GM12878 (cell line): ENCODE measurements around the gene TBCK. TPM values are rescaled to one million over a fixed set of nuclear protein-coding genes. Genes with fewer than 3 reads are reported as not detected.

Experiments
- ATAC-seq: fragments of 200-7000 bp; cut with Tn5 transposase; 3 replicates; pipeline ENCODE4 v1.9.1; 2020; ENCODE audit warnings: mild to moderate bottlenecking, moderate library complexity
- BruUV-seq: library from RNA; stranded (reverse); fragments of 400-500 nt; replicated peaks from 2 replicates; lab custom pipeline; 2021; lab: Mats Ljungman, UMichigan
- CTCF ChIA-PET: fragments of 300-600 bp; sonication (Branson Sonifier 250); formaldehyde crosslinking; extraction: SDS; loops from one replicate; lab custom pipeline; 2021; ENCODE audit warnings: inconsistent platforms; lab: Yijun Ruan, JAX
- POLR2A ChIA-PET: fragments of 350-600 bp; formaldehyde crosslinking; extraction: SDS; loops from one replicate; lab custom pipeline; 2021; ENCODE audit warnings: inconsistent platforms; lab: Charles Lee
- RAD21 ChIA-PET: fragments of 300-600 bp; sonication (Branson Sonifier 250); formaldehyde crosslinking; loops from one replicate; lab custom pipeline; 2023; ENCODE audit warnings: antibody characterized with exemption; ENCODE audit not compliant: unreplicated experiment; lab: Charles Lee
- SMC1A ChIA-PET: fragments of 300-600 bp; sonication (Branson Sonifier 250); formaldehyde crosslinking; loops from one replicate; lab custom pipeline; 2023; ENCODE audit not compliant: unreplicated experiment, uncharacterized antibody; lab: Charles Lee
- DNase-seq: peaks from one replicate; pipeline ENCODE4 v3.0.0-alpha.2; 2011; ENCODE audit warnings: low read depth, low spot score
- FAIRE-seq: peaks from 3 replicates; lab custom pipeline; 2011; peaks lifted over from hg19 to GRCh38; lab: Jason Lieb, UNC
- H2AFZ ChIP-seq: 2 replicates; pipeline ENCODE4 v1.6.0; 2011; ENCODE audit warnings: low read depth, low read length, control low read depth; ENCODE audit not compliant: control insufficient read depth
- H3K27ac ChIP-seq: 2 replicates; pipeline ENCODE4 v1.5.1; 2011; ENCODE audit warnings: control low read depth; ENCODE audit not compliant: control insufficient read depth, insufficient read depth
- H3K27me3 ChIP-seq, 2 experiments: replicated peaks in 1 of 2; 2 replicates each; pipeline versions ENCODE4 v1.6.0 to v1.6.1; 2011; ENCODE audit warnings: low read length in 1 of 2; ENCODE audit not compliant: control insufficient read depth in 2 of 2, insufficient read depth in 2 of 2
- H3K36me3 ChIP-seq, 2 experiments: 2 replicates each; pipeline ENCODE4 v1.5.1; 2011; ENCODE audit warnings: low read length in 1 of 2; ENCODE audit not compliant: control insufficient read depth in 2 of 2, insufficient read depth in 2 of 2
- H3K4me1 ChIP-seq: 2 replicates; pipeline ENCODE4 v1.6.1; 2011; ENCODE audit warnings: mild to moderate bottlenecking, low read length, moderate library complexity, mixed read lengths; ENCODE audit not compliant: control insufficient read depth, insufficient read depth
- H3K4me2 ChIP-seq: 2 replicates; pipeline ENCODE4 v1.6.0; 2011; ENCODE audit warnings: control low read depth; ENCODE audit not compliant: control insufficient read depth, insufficient read depth
- H3K4me3 ChIP-seq: fragments of 200-600 bp; sonication (generic); 2 replicates; pipeline ENCODE4 v1.5.1; 2016
- H3K79me2 ChIP-seq: 2 replicates; pipeline ENCODE4 v1.6.0; 2011; ENCODE audit warnings: low read length; ENCODE audit not compliant: control insufficient read depth, insufficient read depth
- H3K9ac ChIP-seq: 2 replicates; pipeline ENCODE4 v1.8.0; 2011; ENCODE audit warnings: low read length, control low read depth, mixed read lengths; ENCODE audit not compliant: control insufficient read depth, insufficient read depth
- H3K9me3 ChIP-seq: replicated peaks from 3 replicates; pipeline ENCODE4 v1.5.1; 2011; ENCODE audit warnings: mild to moderate bottlenecking, low read length; ENCODE audit not compliant: control insufficient read depth, insufficient read depth
- H4K20me1 ChIP-seq: 2 replicates; pipeline ENCODE4 v1.6.0; 2011; ENCODE audit not compliant: control insufficient read depth, insufficient read depth
- BHLHE40 ChIP-seq, 2 experiments: fragments of 450-650 bp in 1 of 2; IDR thresholded peaks; 2 replicates each; pipeline ENCODE4 v1.6.1; 2011 to 2017; ENCODE audit warnings: low read depth in 2 of 2, borderline replicate concordance in 1 of 2, improper control_type of control experiment in 1 of 2, low read length in 1 of 2, mild to moderate bottlenecking in 1 of 2
- BRCA1 ChIP-seq: IDR thresholded peaks from 2 replicates; pipeline ENCODE4 v1.6.1; 2011; ENCODE audit warnings: low read depth, low read length, improper control_type of control experiment
- CREM ChIP-seq: IDR thresholded peaks from 2 replicates; pipeline ENCODE4 v1.6.1; 2014; ENCODE audit warnings: antibody characterized with exemption, low read depth
- MEF2A ChIP-seq: IDR thresholded peaks from 2 replicates; pipeline ENCODE4 v1.6.1; 2011; ENCODE audit warnings: low read depth, mild to moderate bottlenecking, low read length, moderate library complexity; ENCODE audit not compliant: insufficient read depth
- POLR2A ChIP-seq: IDR thresholded peaks from 2 replicates; pipeline ENCODE4 v1.6.1; 2011; ENCODE audit warnings: low read depth, mild to moderate bottlenecking, low read length
- POLR2AphosphoS5 ChIP-seq: IDR thresholded peaks from 2 replicates; pipeline ENCODE4 v1.6.1; 2011; ENCODE audit warnings: mild to moderate bottlenecking, low read length, inconsistent platforms
- RELA ChIP-seq: fragments of 450-650 bp; IDR thresholded peaks from 2 replicates; pipeline ENCODE4 v1.8.0; 2014; ENCODE audit warnings: borderline replicate concordance; ENCODE audit not compliant: partially characterized antibody
- RFX5 ChIP-seq: IDR thresholded peaks from 2 replicates; pipeline ENCODE4 v1.6.1; 2011; ENCODE audit warnings: low read depth, low read length, improper control_type of control experiment
- SKIL ChIP-seq: fragments of 450-650 bp; IDR thresholded peaks from 2 replicates; pipeline ENCODE4 v1.6.1; 2017; ENCODE audit warnings: mild to moderate bottlenecking, low read depth, inconsistent platforms; ENCODE audit not compliant: poor library complexity, severe bottlenecking
- SREBF1 ChIP-seq: IDR thresholded peaks from 2 replicates; pipeline ENCODE4 v1.6.1; 2012; ENCODE audit warnings: mild to moderate bottlenecking, low read length
- TBL1XR1 ChIP-seq: IDR thresholded peaks from 2 replicates; pipeline ENCODE4 v1.6.1; 2012; ENCODE audit warnings: low read depth, low read length, improper control_type of control experiment
- TCF3 ChIP-seq: IDR thresholded peaks from 2 replicates; pipeline ENCODE4 v1.6.1; 2012; ENCODE audit warnings: low read depth, mild to moderate bottlenecking, low read length, borderline replicate concordance; ENCODE audit not compliant: insufficient read depth
- USF1 ChIP-seq: IDR thresholded peaks from 2 replicates; pipeline ENCODE4 v1.6.1; 2011; ENCODE audit warnings: borderline replicate concordance, low read depth, mild to moderate bottlenecking, moderate library complexity, mixed read lengths, low read length; ENCODE audit not compliant: insufficient read depth; ENCODE audit errors: extremely low read length
- WGBS: methylation state at CpG from one replicate; pipeline ENCODE4 v1.1.6; 2016; ENCODE audit warnings: low lambda C conversion rate; ENCODE audit not compliant: insufficient replicate concordance, insufficient coverage; ENCODE audit errors: missing lambda C conversion rate; 5-methylcytosine and 5-hydroxymethylcytosine counted together
- in situ Hi-C: fragments of 300-500 bp; cut with MboI; formaldehyde crosslinking; loops from 9 replicates; pipeline ENCODE4 v1.14.3; 2018; ENCODE audit warnings: mixed read lengths
- intact Hi-C: fragments of 100-400 bp; cut with micrococcal nuclease; formaldehyde crosslinking; loops from one replicate; pipeline ENCODE4 v1.14.2; 2022; ENCODE audit not compliant: unreplicated experiment
- polyA plus RNA-seq, 11 experiments: library from polyadenylated mRNA; depleted of rRNA in 4 of 11; unstranded in 6 of 11; stranded (reverse) in 5 of 11; fragments of >200 nt; fragmentation: Nextera tagmentation in 4 of 11; fragmentation: Illumina TruSeq in 1 of 11; extraction: Ambion mirVana in 4 of 11; extraction: Trizol in 1 of 11; gene quantifications; 1 replicate in 1 of 11; 2 replicates in 10 of 11; pipeline versions ENCODE4 v1.2.1 to v1.2.3, GENCODE V29; 2011 to 2016; ENCODE audit warnings: inconsistent platforms in 2 of 11, missing spikeins in 2 of 11, low read depth in 1 of 11
- total RNA-seq, 4 experiments: library from RNA; depleted of rRNA in 3 of 4; stranded (reverse); fragments of >200 nt in 3 of 4; fragmentation: Illumina TruSeq in 1 of 4; extraction: Trizol in 1 of 4; gene quantifications; 2 replicates each; pipeline versions ENCODE4 v1.2.1 to v1.2.3, GENCODE V29; 2013 to 2021
- TF ChIP-seq, protein P1 (sequence below): fragments of 450-650 bp; IDR thresholded peaks from 2 replicates; pipeline ENCODE4 v1.6.1; 2017; ENCODE audit warnings: low read depth, mild to moderate bottlenecking, moderate library complexity

The TBCK gene
- total and polyA plus RNA-seq, 10 of the 15 experiments (the other 5 are each of a cell fraction or from before 2014, with no cell fraction given): 4.1 to 30.3 (median 20.2) TPM

- 98% methylated on average over 10 of the region's 10 CpGs for WGBS
- no peaks in the 10 kb centered on the region for H4K20me1 ChIP-seq
- H3K9ac ChIP-seq: no peak overlapping the region
- intact Hi-C loops: no loop called here
- no peaks in the 10 kb centered on the region for H3K27me3 ChIP-seq
- FAIRE-seq (no peak), DNase-seq (no peak)
- BruUV-seq: no TSS peak
- no peaks in the 10 kb centered on the region; the same call in 2 of the 3 replicates for H3K9me3 ChIP-seq
- TF ChIP-seq TCF3 (no peak), POLR2A (no peak), POLR2AphosphoS5 (no peak), BHLHE40 (IDR thresholded peaks at IDR 0.05; ENCODE audit: borderline replicate concordance in 1 of 2, low read depth in 2 of 2, low read length in 1 of 2) (no peak), SKIL (no peak), BRCA1 (no peak), SREBF1 (no peak), TBL1XR1 (no peak), USF1 (no peak), MEF2A (no peak), RFX5 (no peak), CREM (no peak), RELA (no peak)
- TF ChIP-seq, protein P1, sequence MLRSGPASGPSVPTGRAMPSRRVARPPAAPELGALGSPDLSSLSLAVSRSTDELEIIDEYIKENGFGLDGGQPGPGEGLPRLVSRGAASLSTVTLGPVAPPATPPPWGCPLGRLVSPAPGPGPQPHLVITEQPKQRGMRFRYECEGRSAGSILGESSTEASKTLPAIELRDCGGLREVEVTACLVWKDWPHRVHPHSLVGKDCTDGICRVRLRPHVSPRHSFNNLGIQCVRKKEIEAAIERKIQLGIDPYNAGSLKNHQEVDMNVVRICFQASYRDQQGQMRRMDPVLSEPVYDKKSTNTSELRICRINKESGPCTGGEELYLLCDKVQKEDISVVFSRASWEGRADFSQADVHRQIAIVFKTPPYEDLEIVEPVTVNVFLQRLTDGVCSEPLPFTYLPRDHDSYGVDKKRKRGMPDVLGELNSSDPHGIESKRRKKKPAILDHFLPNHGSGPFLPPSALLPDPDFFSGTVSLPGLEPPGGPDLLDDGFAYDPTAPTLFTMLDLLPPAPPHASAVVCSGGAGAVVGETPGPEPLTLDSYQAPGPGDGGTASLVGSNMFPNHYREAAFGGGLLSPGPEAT: no peak
- TF ChIP-seq, all 136 proteins: peak for 0
- no peaks in the 10 kb centered on the region for H3K4me1 ChIP-seq
- ATAC-seq: no peak
- H3K27ac ChIP-seq: no peak overlapping the region
- ChIA-PET POLR2A (no interaction called here), SMC1A (no interaction called here), RAD21 (no interaction called here), CTCF (interaction anchor here (0.7 to 0.9 kb wide), 2 partner anchors 10 to 41 kb away, joined by 3 read pairs; no protein-coding TSS in a partner anchor)
- H3K4me3 ChIP-seq: no peak overlapping the region
- no peaks in the 10 kb centered on the region for H3K79me2 ChIP-seq
- no peak overlapping the region for H2AFZ ChIP-seq
- peaks cover 0 to 4% of the 10 kb centered on the region in 2 experiments; a peak in 2 of 4 replicates for H3K36me3 ChIP-seq
- no peak overlapping the region for H3K4me2 ChIP-seq
- in situ Hi-C loops: no loop called here
Observed at GRCh38 chr4:106256190-106256589, 59.8 kb downstream of the TBCK start.
